Measurements from ENCODE around the gene CDH23. TPM values are rescaled to one million over a fixed set of nuclear protein-coding genes. Genes with fewer than 3 reads are reported as not detected.

Gene CDH23
- total RNA-seq, 1 donor from 2014 or later = 20.1 TPM

- ATAC-seq (no peak), DNase-seq (ENCODE audit: low spot score) (peak; percentile 45)
- intact Hi-C loops (cut with DNase I) = no loop called here
Observed at GRCh38 chr10:71404503-71405295, 8.0 kb downstream of the CDH23 start.

DNA sequence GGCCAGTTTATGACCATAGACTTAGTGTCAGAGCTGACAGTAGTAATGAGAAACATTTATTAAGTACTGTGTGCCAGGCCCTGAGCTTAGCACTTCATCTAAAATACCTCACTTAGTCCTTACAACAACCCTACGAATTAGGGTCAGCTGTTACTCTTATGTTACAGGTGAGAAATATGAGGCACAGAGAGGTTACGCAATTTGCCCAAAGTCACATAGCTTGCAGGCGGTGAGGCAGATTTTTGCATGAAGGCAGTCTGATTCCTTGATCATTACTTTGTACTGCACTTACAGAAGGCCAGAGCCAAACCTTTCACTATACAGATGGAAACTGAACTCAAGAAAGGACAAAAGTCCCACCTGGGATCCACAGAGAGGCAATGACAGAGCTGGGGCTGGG lies 10.2 kb downstream of the CDH23 start:
- intact Hi-C loops (cut with DNase I) = no loop called here
- no peak for ATAC-seq
- DNase-seq (ENCODE audit: low spot score) = no peak

GRCh38 chr10:71408436-71409225 lies 11.9 kb downstream of the CDH23 start:
- ATAC-seq (no peak), DNase-seq (ENCODE audit: low spot score) (no peak)
- intact Hi-C loops (cut with DNase I) = no loop called here

GRCh38 chr10:71409516-71410104 lies 12.9 kb downstream of the CDH23 start:
- no peak for DNase-seq (ENCODE audit: low spot score)
- no peak for ATAC-seq
- intact Hi-C loops (cut with DNase I) = no loop called here

DNA sequence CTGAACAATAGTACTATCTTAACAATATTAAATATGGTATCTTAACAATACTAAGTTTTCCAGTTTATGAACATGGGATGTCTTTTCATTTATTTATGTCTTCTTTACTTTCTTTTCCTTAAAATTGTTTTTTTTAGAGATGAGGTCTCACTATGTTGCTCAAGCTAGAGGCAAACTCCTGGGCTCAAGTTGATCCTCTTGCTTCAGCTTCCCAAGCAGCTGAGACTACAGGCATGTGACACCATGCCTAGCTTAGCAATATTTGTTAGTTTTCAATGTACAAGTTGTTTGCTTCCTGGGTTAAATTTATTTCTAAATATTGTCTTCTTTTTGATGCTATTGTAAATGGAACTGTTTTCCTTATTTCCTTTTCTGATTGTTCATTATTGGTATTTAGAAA lies 16.9 kb downstream of the CDH23 start:
- no peak for DNase-seq (ENCODE audit: low spot score)
- intact Hi-C loops (cut with DNase I) = no loop called here

DNA sequence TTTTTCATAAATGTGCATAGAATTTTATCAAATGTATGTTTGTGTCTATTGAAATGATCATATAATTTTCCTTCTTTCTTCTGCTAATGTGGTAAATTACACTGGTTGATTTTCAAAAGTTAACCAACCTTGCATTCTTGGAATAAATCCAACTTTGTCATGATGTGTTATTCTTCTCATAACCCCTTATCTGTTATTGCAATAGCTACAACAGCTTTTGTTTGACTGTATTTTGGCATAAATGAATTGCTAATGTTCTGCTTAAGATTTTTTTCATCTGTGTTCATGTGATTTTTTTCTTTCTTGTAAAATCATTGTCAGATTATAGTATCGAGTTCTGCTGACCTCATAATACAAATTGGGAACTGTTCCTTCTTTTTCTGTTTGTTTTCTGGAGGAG lies 17.6 kb downstream of the CDH23 start:
- intact Hi-C loops (cut with DNase I) = no loop called here
- no peak for ATAC-seq
- DNase-seq (ENCODE audit: low spot score) = no peak

More for the DNA sequence above, 16.9 kb downstream of the CDH23 start:
- ATAC-seq = no peak

DNA sequence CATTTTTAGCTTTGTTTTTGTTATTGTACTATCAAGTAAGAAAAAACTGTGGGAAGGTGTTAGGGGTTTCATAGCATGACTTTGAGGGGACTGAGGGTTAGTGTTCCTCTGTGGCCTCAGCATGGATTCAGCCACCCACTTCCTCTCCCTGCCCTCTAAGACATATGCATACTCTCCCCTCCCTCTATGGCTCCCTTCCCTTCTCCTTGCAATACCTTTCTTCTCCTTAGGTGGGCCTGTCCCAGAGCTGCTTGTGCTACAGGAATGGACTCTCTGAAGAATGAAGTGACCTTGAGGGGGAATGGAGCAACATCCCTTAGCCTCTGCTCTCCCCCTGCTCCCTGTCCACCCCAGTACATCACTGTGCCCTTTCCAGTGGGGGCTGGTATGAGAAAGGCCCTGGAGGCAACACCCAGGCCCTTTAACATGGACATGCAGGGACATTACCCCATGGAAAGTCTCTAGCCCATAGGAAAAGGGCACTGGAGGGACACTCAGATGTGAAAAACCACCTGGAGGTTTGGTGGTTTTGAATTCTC lies 22.4 kb downstream of the CDH23 start:
- intact Hi-C loops (cut with DNase I) = no loop called here
- peak; percentile 15 for DNase-seq (ENCODE audit: low spot score)
- ATAC-seq = no peak

DNA sequence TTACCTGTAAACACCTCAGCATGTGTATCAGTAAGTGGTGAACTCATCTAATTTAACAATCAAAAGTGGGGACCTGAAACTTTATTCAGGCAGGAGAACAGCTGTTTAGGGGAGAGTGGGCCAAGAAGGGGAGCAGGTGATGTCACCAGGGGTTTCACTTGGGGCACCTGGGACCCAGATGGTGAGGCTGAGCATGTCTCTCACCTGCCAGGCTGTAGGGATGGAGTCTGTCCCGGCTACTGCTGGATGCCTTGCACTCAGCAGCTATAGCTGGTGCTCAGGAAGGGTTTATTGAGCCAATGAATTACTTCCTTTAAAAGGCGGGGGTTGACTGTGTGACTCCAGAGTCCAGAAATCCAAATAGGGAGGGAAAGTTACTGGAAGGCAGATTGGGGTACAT lies 23.0 kb downstream of the CDH23 start:
- intact Hi-C loops (cut with DNase I) = no loop called here

DNA sequence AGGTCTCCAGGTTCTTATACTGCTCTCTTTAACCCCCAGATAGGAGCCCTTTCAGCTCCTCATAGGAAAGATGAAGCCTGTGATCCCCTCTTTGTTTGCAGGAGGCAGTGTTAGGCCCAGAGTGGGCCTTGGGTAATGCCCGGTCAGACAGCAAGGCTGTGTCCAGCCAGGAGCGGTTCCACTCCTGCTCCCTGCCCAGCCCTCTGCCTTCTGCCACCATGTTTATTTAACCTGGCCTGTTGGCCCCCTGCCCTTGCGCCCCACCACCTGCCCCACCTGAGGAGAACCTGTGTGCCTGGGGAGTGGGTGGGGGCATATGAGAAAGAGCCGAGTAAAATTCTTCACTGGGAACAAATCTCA lies 24.3 kb downstream of the CDH23 start:
- intact Hi-C loops (cut with DNase I) = no loop called here
- DNase-seq (ENCODE audit: low spot score) (peak; percentile 42), ATAC-seq (no peak)

More for the DNA sequence above, 23.0 kb downstream of the CDH23 start:
- no peak for ATAC-seq
- peak; percentile 8 for DNase-seq (ENCODE audit: low spot score)

DNA sequence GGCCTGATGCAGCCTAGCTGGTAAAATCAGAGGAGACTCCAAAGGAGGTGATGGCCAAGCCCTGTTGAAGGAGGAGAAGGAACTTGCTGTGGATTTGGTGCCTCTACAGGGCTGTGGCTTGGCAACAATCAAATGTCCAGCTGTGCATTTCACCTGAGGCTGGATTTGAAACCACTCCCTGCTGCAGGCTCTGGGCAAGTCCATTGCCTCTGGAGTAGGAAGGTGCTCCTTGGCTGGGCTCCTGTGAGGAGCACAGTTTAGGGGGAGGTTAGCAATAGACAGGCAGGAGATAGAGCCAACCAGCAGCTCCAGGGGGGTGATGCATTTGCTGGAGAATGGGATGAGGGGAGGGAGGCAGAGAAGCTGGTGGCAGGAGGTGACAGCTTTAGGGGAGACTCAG lies 26.5 kb downstream of the CDH23 start:
- intact Hi-C loops (cut with DNase I) = no loop called here
- ATAC-seq (no peak), DNase-seq (ENCODE audit: low spot score) (peak; percentile 5)

DNA sequence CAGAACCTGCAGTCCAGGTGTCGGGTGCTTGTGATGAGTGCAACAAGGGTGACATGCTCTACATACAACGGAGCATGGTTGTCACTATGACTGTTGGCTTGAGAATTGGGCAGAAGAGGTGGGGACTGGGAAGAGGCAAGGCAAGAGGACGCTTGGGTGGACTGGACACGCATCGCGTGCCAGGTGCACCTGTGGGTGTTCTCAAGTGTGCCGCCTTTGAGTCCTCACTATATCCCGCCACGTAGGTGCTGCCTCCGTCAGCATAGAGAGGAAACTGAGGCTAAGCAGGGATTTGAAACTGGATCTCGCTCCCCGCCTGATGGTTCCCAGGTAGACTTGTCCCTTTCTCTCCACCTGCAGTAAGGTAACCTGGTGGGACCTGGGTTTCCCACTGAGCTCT lies 27.2 kb downstream of the CDH23 start:
- ATAC-seq = no peak
- intact Hi-C loops (cut with DNase I) = no loop called here
- DNase-seq (ENCODE audit: low spot score) = peak; percentile 14

DNA sequence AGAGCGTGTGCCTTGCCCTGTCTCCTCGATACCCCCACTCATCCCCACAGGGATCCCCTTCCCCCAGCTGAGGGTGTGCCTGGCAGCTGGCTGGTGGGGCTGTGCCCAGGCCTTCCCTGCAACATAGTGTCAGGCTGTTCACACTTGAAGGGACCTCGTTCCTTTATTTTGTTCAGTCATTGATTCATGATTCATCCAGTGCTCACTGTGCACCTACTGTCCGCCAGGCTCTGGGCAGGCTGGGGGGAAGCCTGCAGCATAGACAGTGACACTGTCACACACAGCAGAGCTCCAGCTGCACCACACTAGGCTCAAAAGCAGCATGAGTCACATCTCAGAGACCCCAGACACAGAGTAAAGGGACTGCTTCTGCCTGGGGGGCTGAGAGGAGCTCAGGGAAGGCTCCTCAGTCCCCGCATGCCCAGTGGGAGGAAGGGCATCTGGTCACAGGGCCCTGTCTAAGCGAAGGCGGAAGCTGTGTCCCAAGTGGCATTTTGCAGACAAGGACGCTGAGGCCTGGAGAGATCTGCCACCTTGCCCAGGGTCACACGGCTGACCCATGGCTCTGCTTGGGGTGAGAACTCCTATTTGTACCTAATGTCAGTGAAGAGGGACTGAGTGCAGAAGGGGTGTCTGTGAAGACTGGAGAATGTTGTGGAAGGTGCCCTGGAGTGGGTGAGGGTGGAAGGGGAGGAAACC lies 27.9 kb downstream of the CDH23 start:
- intact Hi-C loops (cut with DNase I) = no loop called here
- DNase-seq (ENCODE audit: low spot score) = peak; percentile 22
- peak; percentile 22 for ATAC-seq

DNA sequence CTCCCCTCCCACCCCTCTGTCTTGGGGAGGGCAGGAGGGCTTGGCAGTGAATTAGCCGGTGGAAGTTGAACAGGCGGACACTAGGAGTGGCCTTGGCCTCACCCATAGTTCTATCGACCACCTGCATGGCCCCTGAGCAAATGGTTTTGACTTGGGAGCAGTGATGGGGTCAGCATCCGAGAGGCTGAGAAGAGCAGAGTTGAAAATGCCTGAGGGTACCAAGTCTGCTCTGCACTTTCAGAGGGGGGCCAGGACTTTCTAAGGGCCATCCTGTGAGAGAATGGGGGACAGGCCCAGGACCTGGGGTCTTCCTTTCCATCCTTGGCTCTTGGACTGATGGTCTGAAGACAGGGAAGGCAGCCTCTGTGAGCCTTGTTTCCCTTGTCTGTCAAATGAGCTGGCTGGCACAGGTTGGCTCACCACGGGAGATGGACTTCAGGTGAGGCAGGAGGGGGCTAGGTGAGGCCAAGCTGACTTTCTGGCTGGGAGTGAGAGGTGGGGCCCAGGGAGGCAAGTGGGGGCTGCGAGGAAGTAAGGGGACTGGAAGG lies 29.4 kb downstream of the CDH23 start:
- peak; percentile 33 for DNase-seq (ENCODE audit: low spot score)
- intact Hi-C loops (cut with DNase I) = no loop called here

GRCh38 chr10:71427246-71427645 lies 30.5 kb downstream of the CDH23 start:
- DNase-seq (ENCODE audit: low spot score) = peak; percentile 7
- intact Hi-C loops (cut with DNase I) = no loop called here
- ATAC-seq = no peak

More for the DNA sequence above, 29.4 kb downstream of the CDH23 start:
- no peak for ATAC-seq

GRCh38 chr10:71429304-71429703 lies 32.6 kb downstream of the CDH23 start:
- DNase-seq (ENCODE audit: low spot score) = peak; percentile 13
- ATAC-seq = no peak
- intact Hi-C loops (cut with DNase I) = no loop called here

- ATAC-seq (no peak), DNase-seq (ENCODE audit: low spot score) (peak; percentile 35)
- intact Hi-C loops (cut with DNase I) = no loop called here
Observed at GRCh38 chr10:71429929-71430328, 33.2 kb downstream of the CDH23 start.

DNA sequence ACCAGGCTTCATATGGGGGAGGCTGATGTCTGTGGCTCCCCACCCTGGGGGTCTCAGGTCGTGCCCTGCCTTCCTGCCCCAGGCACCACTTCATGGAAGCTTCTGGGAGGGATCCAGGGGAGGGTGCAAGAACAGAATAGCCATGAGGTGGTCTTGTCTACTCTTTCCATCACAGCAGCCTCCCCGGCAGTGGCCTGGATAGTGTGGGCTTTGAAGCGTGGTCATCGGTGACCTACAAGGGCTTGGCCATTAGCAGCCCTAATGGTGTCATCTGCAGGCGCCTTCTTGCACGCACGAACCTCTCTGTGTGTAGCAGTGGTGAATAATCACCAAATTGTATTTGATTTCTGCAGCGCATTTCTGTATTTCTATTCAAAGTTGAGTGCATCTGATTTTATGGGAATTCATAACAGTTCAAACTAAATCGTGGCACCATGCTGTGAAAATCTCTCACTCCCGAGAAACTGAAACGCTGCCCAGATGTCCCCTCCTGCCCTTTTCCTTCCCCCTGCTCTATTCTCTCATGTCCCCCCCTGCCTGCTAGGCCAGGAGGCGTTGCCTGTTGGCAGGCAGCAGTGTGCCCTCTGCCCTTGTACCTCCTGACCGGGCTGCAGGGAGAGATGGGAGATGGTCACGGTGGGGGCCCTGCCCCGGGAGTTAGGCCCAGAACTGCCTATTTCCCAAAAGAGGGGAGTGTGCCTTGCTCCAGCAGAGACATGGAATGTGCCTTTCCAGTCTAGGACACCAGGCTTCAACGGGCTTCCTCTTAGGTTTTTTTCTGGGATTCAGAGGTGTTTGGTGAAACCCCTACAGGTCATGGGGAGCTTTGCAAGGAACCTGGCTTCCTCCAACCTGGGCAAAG lies 34.8 kb downstream of the CDH23 start:
- DNase-seq (ENCODE audit: low spot score) (peak; percentile 60), ATAC-seq (peak; percentile 73)
- intact Hi-C loops (cut with DNase I) = no loop called here

All from sciatic nerve (tissue), 2 donors.